DOHH2 (cell line): ENCODE measurements around the gene EDN3.

Source experiments
- H3F3A ChIP-seq: fragments of 200-600 bp; sonication (generic), shearing (Covaris generic); 2 replicates; pipeline ENCODE4 v1.6.0; 2016; ENCODE audit warnings: antibody characterized with exemption, mild to moderate bottlenecking; ENCODE audit not compliant: control insufficient read depth, insufficient read depth
- H3K27ac ChIP-seq: fragments of 200-600 bp; sonication (generic); 2 replicates; pipeline ENCODE4 v1.5.1; 2014; ENCODE audit warnings: low read depth, mild to moderate bottlenecking, low read length, moderate library complexity
- H3K27me3 ChIP-seq: fragments of 200-600 bp; sonication (generic); 2 replicates; pipeline ENCODE4 v1.6.1; 2014; ENCODE audit warnings: mild to moderate bottlenecking, low read length, mixed read lengths; ENCODE audit not compliant: control insufficient read depth
- H3K36me3 ChIP-seq: fragments of 200-600 bp; sonication (generic); 2 replicates; pipeline ENCODE4 v1.6.1; 2014; ENCODE audit warnings: mild to moderate bottlenecking, low read length, moderate library complexity, mixed read lengths; ENCODE audit not compliant: control insufficient read depth
- H3K4me1 ChIP-seq: fragments of 200-600 bp; sonication (generic); 2 replicates; pipeline ENCODE4 v1.6.1; 2014; ENCODE audit warnings: mild to moderate bottlenecking, low read length, mixed read lengths; ENCODE audit not compliant: control insufficient read depth
- H3K4me2 ChIP-seq: fragments of 200-600 bp; sonication (generic); 2 replicates; pipeline ENCODE4 v1.6.0; 2014; ENCODE audit warnings: mild to moderate bottlenecking, low read length, moderate library complexity
- H3K4me3 ChIP-seq: fragments of 200-600 bp; sonication (generic); 2 replicates; pipeline ENCODE4 v1.5.1; 2014; ENCODE audit warnings: mild to moderate bottlenecking, low read length, mixed read lengths
- H3K79me2 ChIP-seq: fragments of 200-600 bp; sonication (generic); 2 replicates; pipeline ENCODE4 v1.6.1; 2014; ENCODE audit warnings: mild to moderate bottlenecking, low read length, mixed read lengths; ENCODE audit not compliant: control insufficient read depth
- H3K9me2 ChIP-seq: fragments of 200-600 bp; sonication (generic); replicated peaks from 2 replicates; pipeline ENCODE4 v1.6.1; 2014; ENCODE audit warnings: mild to moderate bottlenecking, low read length, mixed read lengths; ENCODE audit not compliant: control insufficient read depth
- H3K9me3 ChIP-seq: fragments of 200-600 bp; sonication (generic); 2 replicates; pipeline ENCODE4 v1.6.1; 2014; ENCODE audit warnings: antibody characterized with exemption, low read length, mixed read lengths; ENCODE audit not compliant: control insufficient read depth, insufficient read depth
- H4K20me1 ChIP-seq: fragments of 200-600 bp; sonication (generic); 2 replicates; pipeline ENCODE4 v1.6.0; 2014; ENCODE audit warnings: low read depth, mild to moderate bottlenecking, antibody characterized with exemption, low read length, moderate library complexity; ENCODE audit not compliant: control insufficient read depth, insufficient read depth
- EZH2phosphoT487 ChIP-seq: fragments of 200-600 bp; sonication (generic); IDR thresholded peaks from 2 replicates; pipeline ENCODE4 v1.6.1; 2017; ENCODE audit warnings: borderline replicate concordance, mild to moderate bottlenecking, antibody characterized with exemption, low read length, moderate library complexity, mixed read lengths
- TF ChIP-seq, protein P1 (sequence below): fragments of 200-600 bp; sonication (generic); IDR thresholded peaks from one replicate; pipeline ENCODE4 v1.5.1; 2014; ENCODE audit warnings: antibody characterized with exemption, mild to moderate bottlenecking, low read depth, low read length; ENCODE audit not compliant: poor library complexity, severe bottlenecking

Gene EDN3

DNA sequence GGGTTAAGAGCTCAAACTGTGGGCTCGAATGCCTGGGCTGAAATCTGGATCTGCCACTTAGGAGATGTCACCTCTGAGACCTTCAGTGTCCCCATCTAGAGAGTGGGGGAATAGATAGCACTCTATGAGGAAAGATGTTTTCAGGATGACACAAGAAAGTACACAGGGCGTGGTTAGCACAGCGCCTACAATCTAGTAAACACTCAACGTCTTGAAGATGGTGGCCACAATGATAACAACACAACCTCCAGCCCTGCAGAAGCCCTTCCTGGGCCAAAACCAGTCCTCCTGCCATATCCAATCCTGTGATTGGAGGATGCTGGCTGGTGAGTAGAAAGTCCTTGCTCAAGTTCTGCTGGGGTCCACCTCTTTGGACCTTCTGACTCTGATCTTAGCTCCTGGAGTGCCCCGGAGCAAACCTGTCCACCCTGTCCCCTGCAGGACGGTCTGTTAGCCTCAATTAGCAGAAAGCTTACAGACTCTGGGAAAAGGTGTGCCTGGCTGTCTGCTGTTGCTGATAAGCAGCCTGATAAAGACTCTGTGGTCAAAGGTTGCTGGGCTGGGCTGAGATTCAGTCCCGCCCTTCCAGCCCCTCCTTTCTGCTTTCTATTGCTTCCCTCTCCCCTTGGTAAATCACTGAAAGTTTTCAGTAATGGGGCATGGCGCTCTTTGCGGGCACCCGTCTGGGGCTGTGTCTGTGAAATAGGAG, 8.2 kb downstream of the EDN3 start:
- H3K4me2 ChIP-seq: no peak overlapping the region

DNA sequence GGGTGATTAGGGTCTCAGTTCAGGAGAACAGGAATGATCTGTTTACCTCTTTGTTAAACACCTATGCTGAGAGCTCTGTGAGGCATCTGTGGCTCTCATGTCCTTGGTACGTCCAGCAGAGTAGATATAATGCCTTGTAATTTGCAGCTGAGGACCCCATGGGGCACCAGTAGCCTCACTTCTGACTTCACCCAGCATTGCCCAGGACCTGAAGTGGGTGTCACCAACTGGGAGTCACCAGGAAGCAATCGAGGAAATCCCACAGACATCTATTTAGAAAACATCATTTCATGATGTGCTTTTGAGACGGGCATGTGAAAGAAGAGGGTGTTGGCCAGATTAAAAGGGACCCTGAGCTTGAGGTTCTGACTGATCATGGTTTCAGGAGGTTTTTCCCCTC, 8.8 kb downstream of the EDN3 start:
- H3K36me3 ChIP-seq: no peaks in the 10 kb centered on the region
- no peaks in the 10 kb centered on the region for H3F3A ChIP-seq
- no peaks in the 10 kb centered on the region for H3K9me3 ChIP-seq
- no peaks in the 10 kb centered on the region for H4K20me1 ChIP-seq
- no peak overlapping the region for H3K27ac ChIP-seq
- peaks cover 11% of the 10 kb centered on the region for H3K27me3 ChIP-seq
- no peaks in the 10 kb centered on the region for H3K79me2 ChIP-seq
- TF ChIP-seq, protein P1, sequence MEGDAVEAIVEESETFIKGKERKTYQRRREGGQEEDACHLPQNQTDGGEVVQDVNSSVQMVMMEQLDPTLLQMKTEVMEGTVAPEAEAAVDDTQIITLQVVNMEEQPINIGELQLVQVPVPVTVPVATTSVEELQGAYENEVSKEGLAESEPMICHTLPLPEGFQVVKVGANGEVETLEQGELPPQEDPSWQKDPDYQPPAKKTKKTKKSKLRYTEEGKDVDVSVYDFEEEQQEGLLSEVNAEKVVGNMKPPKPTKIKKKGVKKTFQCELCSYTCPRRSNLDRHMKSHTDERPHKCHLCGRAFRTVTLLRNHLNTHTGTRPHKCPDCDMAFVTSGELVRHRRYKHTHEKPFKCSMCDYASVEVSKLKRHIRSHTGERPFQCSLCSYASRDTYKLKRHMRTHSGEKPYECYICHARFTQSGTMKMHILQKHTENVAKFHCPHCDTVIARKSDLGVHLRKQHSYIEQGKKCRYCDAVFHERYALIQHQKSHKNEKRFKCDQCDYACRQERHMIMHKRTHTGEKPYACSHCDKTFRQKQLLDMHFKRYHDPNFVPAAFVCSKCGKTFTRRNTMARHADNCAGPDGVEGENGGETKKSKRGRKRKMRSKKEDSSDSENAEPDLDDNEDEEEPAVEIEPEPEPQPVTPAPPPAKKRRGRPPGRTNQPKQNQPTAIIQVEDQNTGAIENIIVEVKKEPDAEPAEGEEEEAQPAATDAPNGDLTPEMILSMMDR: no peak
- no peak for TF ChIP-seq EZH2phosphoT487
- no peaks in the 10 kb centered on the region for H3K4me1 ChIP-seq
- no peak overlapping the region for H3K4me3 ChIP-seq
- H3K9me2 ChIP-seq: no peaks in the 10 kb centered on the region
- no peak overlapping the region for H3K4me2 ChIP-seq

More for the DNA sequence above, 8.2 kb downstream of the EDN3 start:
- Histone ChIP-seq H3K27me3 (peaks cover 9% of the 10 kb centered on the region), H3K79me2 (no peaks in the 10 kb centered on the region), H3K27ac (no peak overlapping the region), H3F3A (no peaks in the 10 kb centered on the region), H3K9me2 (no peaks in the 10 kb centered on the region), H3K4me3 (no peak overlapping the region), H3K4me1 (no peaks in the 10 kb centered on the region), H3K36me3 (no peaks in the 10 kb centered on the region), H4K20me1 (no peaks in the 10 kb centered on the region), H3K9me3 (no peaks in the 10 kb centered on the region)
- no peak for TF ChIP-seq EZH2phosphoT487
- TF ChIP-seq, protein P1: no peak

DNA sequence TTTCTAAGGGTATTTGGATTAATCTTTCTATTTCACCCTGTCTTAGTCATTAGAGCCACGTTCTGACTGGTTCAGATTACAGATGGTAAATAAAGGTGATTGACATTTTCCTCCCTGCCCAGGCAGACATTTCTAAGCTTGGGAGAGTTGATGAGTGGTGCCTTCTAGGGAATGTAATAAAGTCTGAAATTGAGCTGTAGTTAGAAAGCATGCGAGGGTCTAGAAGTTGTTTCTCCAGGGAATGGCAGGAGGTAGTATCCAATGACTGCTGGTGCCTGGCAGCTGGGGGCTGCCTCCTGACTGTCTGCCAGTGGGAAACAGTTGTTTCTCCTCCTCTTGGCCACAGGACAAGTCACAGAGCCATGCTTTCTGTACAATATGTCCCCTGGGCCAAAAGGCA, 14.6 kb downstream of the EDN3 start:
- Histone ChIP-seq H3K9me3 (no peaks in the 10 kb centered on the region), H3K4me2 (no peak overlapping the region), H3F3A (no peaks in the 10 kb centered on the region), H3K4me1 (no peaks in the 10 kb centered on the region), H3K4me3 (no peak overlapping the region), H3K9me2 (no peaks in the 10 kb centered on the region), H3K27me3 (peaks cover 11% of the 10 kb centered on the region), H3K79me2 (no peaks in the 10 kb centered on the region), H3K27ac (no peak overlapping the region), H3K36me3 (no peaks in the 10 kb centered on the region), H4K20me1 (no peaks in the 10 kb centered on the region)
- TF ChIP-seq, protein P1: no peak
- TF ChIP-seq EZH2phosphoT487: no peak
